ENCODE measurements around the gene CABP4.

The CABP4 gene

DNA sequence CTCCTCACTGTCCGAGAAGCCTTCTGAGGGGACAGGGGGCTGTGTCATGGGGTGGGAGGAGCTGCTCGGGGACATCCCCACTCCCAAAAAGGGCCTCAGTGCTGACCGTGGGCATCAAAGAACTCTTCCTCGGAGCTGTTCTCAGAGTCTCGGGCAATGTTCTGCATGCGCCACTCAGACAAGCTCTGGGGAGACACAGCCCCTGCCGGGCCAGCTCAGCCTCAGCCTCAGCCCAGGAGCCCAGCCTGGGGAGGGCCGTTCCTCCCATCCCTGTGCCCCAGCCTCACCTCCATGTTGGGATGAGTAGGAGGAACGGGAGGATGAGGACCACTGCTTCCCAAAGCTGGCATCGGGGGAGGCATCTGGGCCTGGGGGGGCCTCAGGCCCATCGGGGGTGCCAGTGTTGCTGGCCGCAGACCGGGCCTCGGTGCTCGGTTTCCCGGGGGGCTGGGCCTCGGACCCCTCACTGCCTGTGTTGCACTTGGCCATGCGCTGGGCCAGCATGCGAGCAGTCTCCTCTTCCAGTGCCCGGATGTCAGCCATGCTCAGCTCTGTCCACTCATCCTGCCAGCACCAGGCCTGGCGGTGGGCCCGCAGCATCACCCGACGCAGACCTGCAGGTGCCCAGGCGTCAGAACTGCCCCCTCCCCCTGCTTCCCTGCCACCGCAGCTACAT lies 44.8 kb downstream of the CABP4 start:
- DNase-seq: no peak

GRCh38 chr11:67500484-67500821 lies 45.3 kb downstream of the CABP4 start:
- DNase-seq: no peak

DNA sequence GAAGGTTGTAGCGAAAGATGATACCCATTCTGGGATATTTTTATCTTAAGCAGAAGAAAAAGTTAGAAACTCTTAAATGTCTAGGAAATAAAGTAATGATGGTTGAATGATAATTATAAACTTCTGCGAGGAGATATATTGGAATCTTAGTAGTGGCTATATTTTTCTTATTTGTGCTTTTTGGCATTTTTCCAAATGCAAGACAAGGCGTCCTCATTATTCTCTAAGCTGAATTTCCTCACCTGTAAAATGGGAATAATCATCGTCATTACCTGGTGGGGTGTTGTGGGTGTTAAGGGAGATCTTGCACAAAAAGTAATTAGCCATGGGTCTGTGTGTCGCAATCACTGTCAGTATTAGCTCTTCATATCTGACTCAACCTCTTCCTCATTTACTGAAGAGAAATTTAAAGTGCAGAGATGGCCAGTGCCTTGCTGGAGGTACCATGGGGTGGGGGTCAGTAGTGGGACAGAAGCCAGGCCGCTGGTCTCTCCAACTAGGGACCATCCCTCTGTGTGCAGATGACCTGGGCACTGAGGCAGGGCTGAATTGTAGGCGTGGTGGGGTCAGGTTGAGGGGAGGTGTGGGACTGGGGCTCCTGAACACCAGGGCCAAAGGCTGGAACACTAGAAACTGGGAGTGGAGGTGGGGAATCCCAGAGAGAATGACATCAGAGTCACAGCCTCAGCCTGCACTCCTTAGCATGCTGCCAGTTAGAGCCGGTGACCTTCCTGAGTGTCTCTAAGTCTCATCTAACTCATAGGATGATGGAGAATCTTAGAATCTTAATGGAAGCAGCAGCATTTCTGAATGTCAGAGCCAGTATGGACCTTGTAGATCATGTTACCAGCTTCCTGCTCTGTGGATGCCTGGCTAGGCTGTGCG lies 45.9 kb downstream of the CABP4 start:
- DNase-seq: no peak

DNA sequence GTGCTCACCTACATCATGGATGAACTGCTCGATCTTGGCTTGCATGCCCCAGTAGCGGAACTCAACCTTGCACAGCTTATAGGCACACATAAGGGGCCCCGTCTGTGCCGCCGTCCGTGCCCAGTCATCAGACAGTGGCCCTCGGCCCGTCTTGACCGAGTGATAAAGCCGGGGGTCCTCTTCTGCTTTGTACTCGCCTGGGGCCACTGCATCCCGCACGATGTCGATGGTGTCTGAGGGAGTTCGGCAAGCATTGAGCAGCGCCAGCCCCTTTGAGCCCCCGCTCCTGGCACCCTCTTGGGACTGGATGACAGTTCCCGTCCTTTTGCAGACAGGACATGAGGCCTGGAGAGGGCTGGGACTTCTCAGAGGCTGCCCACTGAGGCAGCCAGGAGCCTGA lies 46.7 kb downstream of the CABP4 start:
- DNase-seq: no peak

- no peak for DNase-seq
Observed at GRCh38 chr11:67502328-67502979, 47.3 kb downstream of the CABP4 start.

DNA sequence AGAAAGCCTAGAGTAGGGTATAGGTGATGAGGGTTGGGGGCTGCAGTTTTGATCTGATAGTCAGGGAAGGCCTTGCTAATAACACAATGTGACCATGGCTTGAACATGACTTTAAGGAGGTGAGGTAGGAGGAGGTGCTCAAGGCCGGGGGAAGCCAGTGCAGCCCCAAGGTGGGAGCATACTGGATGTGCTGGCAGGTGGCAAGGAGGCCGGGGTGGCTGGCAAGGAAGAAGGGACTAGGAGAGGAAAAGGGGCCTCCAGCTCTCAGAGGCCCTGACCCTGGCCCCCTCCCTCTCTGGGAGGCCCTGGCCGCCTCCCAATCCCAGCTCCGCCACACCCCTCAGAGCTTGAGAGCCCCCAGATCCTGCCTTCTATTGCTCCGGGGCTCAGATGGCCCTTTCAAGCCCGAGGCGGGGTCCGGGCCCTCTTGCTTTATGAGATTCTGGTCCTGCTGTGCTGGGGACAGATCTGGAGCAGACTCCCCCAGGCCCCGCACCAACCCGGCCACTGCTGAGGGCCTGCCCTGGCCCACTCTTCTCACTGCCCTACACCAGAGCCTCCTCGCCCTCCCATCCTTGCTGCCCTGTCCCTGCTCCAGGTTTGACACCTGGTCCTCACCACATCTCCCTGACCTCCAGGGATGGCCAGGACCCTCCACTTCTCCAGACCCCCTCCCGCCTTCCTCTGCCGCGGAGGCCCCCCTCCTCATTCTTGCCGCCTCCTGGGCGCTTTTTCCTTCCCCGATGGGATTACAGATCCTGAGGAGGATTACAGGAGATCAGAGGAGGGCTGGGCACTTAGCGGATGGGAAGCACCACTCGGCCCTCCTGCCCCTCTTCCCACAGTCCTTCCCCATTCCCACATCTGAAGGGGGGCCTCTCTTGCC lies 48.2 kb downstream of the CABP4 start:
- no peak for DNase-seq

DNA sequence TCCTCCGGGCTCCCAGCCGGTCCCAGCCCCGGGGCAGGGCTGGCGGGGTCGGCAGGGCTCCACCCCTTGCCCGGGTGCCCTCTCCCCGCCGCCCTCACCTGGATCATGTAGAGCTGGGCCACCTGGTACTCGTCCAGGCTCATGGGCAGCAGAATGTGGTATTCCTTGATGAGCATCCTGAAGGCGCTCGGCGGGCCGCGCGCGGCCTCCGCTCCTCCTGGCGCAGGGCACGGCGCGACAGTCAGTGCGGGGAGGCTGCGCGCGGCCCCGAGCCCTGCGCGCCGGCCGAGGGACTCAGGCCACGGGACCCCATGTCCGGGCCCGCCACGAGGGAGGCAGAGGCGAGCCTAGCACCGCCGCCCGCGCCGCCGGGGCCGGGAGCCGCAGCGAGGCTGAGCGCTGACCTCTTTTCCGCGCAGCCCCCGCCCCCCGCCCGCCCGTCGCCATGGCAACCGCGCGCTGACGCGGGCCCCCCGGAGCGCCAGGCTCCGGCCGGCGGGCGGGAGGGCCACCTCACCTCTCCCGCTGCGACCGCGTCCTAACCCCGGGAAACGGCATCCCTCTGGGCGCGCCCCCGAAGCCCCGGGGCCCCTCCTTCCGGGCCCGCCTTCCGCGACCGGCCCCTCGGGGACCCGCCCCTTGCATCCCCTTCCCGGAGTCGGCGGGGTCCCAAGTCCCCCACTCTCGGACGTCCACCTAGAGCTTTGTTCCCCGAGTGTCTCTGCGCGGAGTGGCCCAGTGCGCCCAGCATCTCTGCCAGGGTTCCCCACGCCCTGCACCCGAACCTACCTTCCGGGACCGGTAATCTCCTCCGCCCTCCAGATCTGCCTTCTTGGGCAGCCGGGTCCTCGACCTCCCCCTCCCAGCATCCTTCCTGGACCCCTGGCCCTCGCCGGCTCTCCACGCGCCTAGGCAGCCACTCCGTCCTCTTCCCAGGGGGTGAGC lies 49.1 kb downstream of the CABP4 start:
- peak; percentile 29 for DNase-seq

DNA sequence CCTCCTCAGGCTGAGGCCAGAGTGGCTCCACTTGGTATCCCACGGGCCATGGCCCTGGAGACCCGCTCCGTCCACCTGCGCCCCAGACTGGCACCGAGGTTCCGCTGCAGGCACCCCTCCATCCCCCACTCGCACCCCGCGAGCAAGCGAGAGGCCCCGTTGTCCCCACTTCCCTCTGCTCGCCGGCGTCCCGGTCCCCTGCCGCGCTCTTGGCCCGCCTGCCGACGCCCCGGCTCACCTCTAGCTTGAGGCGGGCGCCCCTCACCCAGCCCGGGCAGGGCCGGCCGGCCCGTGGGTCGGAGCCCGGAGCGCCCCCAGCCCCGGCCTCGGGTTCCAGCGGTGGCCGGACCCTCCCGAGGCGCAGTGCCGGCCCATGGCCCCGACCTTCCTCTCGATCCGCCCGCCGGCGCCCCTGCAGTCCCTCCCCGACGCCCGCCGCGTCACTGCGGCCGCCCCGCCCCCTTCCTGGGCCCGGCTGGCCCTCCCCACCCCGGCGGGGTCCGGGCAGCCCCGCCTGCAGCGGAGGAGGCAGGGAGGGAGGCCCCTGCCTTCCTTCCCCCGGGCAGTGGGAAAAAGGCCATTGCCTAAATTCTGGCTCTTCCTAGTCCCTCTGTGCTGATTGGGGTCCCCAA lies 49.9 kb downstream of the CABP4 start, which contains the start of gene PITPNM1:
Gene PITPNM1, minus strand, starts transcription at position 414 of the 632 bp plus-strand sequence. CDS start 1,183 bp downstream, outside the sequence.
- DNase-seq: peak; percentile 49

GRCh38 chr11:67505605-67506396 lies 50.6 kb downstream of the CABP4 start:
- peak; percentile 81 for DNase-seq

GRCh38 chr11:67506426-67507051 lies 51.4 kb downstream of the CABP4 start:
- no peak for DNase-seq

DNA sequence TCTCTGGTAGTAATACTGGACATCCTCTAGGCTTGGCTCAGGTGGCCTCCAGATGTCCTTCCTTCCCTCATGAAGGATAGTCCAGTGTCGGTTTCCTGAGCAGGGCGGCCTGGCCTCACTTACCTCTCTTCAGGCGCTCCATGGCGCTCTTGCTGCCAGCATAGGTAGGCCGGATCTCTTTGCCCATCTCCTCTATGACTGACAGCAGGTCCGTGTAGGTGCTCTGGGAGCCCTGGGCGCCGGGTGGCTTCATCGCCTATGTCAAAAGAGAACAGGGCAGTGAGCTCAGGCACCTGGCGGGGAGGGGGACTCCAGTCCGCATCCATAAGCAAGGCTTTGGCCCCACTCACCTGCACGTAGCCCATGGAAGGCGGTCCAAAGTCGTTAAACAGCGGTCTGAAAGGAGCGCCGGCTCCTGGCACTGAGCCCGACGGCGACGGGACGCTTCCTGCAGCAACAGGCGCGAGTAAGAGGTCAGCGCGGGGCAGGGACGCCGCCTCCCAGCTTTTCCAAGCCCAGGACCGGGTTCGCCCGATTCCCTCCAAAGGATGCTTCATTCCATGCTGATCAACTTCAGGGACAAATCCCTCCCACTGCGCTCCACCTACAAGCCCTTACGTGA lies 52.2 kb downstream of the CABP4 start:
- DNase-seq: no peak

DNA sequence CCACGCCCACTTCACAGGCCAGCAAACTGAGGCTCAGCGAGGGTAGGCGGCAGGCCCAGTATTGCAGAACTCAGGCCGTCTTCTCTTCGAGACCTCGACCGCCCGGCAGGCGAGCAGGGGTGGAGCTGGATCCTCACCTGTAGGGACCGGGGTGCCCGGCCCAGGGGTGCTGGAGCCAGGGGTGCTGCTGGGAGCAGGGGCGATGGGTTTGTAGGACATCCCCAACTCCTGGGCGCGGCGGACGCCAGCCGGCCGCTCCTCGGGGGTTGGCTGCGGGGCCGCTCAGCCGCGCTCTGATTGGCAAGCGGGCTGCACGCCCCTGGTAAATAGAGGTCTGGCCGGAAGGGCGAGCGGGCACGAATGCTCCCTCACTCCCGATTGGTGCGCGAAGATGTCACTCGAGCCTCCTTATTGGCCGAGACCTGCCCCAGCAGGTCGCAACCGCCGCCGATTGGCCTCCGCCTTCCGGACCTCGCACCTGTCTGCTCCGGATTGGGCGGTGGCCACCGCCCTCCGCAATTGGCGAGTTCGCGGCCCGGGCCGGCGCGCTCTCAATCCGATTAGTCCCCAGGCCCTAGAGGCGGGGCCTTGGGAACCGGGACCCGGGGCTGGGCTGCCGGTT lies 52.8 kb downstream of the CABP4 start, which contains the start of gene CDK2AP2:
Gene CDK2AP2, minus strand, starts transcription at position 299 of the 622 bp plus-strand sequence. Its CDS starts 80 bp downstream, at position 219.
- DNase-seq: peak; percentile 94

DNA sequence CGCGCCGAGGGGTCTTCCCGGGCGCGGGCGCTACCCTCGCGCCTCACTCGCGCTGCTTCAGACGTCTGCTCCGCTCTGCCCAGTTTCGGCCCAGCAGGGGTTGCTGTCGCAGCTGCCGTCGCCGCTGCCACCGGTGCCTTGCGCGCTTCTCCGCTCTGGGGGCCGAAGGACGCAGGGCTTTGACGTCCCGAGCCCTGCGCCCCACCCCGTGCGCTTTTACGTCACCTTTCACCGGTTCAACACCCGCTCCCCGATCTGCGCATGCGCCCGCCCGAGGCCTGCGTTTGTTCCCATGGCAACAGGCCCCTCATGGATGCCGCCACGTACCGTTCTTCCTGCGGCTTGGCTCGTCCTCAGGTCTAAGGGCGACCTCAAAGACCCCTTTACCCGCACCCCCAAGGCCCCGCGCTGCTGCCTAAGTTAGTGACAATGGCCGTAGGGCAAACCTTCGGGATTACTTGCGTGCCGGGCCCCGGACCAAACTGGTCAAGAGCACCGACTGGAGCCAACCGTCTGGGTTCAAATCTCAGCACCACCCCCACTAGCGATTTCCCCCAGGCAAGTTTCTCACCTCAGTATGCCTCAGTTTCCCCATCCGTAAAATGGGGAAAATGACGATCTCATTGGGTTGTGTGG lies 53.5 kb downstream of the CABP4 start:
- peak; percentile 99 for DNase-seq

GRCh38 chr11:67510023-67510345 lies 54.8 kb downstream of the CABP4 start:
- no peak for DNase-seq

Measured in effector CD8-positive, alpha-beta T cell (primary cell).